ENCODE results near the gene CCDC74A. TPM values are rescaled to one million over a fixed set of nuclear protein-coding genes. Genes with fewer than 3 reads are reported as not detected.

Gene CCDC74A
- total RNA-seq, 1 donor from 2014 or later = 2.2 TPM

DNA sequence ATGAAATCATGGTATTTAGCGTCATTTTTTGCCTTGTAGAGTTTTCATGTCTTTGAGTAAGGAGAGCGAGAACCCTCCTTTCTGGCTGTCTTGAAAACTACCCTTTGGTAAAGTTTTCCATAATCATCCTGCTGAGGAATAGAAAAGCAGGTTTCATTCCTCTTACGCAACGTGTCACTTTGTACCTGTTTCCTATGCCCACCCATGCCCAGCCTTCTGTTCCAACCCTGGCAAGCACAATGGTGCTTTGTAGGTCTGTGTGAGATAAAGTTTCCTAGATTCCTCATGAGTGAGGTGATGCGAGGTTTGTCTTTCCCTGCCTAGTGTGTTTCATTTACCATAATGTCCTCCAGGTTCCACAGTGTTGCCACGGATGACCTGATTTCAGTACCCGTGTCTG, 29.3 kb downstream of the CCDC74A start:
- no peak for DNase-seq (ENCODE audit: low read depth in 2 of 2)

DNA sequence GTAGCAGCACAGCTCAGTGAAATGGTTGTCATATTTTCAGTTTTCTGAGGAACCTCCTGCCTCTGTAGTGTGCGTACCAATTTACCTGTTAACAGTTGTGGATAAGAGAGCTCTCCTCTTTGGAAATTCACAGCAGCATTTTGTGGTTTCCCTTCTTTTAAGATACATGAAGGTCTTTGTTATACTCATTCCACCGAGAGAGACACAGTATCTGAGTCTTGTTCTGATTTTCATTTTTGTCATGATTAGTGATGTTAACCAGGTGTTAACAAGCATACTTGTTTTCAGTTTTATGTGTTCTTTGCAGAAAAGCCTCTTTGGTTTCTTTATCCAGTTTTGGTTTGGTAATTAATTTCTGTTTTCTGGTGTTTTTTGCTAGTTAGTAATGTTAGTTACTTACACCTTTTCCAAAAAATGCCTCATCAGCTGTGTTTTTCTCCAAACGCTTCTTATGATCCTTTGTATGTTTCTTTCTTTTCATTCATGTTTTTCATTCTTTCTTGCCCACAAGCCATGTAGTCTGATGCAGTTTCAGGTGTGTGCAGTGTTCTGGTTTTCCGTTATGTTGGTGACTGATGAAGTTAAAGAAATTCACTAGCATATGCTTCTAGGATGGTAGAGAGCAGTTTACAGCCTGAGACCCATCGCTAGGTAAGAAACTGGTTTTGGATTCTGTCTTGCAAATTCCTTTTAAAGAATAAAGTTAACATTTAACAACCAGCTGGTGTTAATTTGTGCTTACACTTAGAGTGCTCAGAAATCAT, 30.1 kb downstream of the CCDC74A start:
- DNase-seq (ENCODE audit: low read depth in 2 of 2) = no peak

DNA sequence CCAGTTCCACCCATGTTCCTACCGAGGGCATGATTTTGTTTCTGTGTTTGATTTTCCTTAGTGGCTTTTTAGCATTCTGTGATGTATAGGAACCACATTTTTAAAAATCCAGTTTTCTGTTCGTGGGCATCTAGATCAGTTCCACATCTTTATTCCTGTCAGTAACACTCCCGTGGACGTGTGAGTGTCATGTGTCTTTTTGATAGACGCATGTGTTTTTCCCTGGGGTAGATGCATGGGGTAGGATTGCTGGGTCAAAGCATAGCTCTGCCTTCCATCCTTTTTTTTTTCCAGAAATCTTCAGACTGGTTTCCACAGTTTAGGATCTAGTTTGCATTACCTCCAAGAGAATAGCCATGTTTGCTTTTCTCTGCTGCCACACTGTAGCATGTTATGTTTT, 38.7 kb downstream of the CCDC74A start:
- no peak for DNase-seq (ENCODE audit: low read depth in 2 of 2)

- peak; percentile 33 to 40 for DNase-seq (ENCODE audit: low read depth in 2 of 2)
Measured at GRCh38 chr2:131567891-131568290, 40.2 kb downstream of the CCDC74A start.

- peak; percentile 79 to 96 for DNase-seq (ENCODE audit: low read depth in 2 of 2)
Measured at GRCh38 chr2:131568401-131568800, 40.7 kb downstream of the CCDC74A start.

DNA sequence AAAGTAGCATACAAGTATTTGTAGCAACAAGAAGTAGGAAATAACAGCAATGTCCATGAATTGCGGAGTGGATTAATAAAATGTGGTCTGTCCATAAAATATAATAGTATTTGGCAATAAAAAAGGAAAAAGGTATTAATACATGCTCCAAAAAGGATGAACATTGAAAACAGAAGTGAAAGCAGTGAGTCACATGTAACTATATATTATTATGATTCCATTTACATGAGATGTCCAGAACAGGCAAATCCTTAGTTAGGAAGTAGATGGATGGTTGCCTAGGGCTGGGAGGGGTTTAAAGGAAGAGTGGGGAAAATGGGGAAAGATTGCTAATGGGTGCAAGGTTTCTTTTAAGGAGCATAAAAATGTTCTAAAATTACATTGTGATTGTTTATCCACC, 44.5 kb downstream of the CCDC74A start:
- DNase-seq (ENCODE audit: low read depth in 2 of 2) = no peak

DNA sequence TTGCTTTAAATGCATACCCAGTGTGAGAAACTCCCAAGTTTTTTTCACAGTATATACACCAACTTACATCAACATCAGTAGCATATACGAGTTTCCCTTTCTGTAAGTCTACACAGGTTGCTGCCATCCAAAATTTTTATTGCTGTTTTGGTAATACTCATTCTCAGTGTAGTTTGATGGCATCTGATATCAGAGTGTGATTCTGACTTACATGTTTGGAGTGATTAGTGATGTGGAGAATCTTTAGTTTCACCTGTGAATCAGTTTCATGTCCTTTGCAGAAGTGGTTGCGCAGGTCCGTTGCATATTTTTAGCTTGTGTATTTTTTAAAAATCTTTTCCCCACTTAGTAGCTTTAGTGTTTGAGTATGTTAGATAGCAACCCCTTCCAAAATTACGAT, 50.1 kb downstream of the CCDC74A start:
- DNase-seq (ENCODE audit: low read depth in 2 of 2) = no peak

DNA sequence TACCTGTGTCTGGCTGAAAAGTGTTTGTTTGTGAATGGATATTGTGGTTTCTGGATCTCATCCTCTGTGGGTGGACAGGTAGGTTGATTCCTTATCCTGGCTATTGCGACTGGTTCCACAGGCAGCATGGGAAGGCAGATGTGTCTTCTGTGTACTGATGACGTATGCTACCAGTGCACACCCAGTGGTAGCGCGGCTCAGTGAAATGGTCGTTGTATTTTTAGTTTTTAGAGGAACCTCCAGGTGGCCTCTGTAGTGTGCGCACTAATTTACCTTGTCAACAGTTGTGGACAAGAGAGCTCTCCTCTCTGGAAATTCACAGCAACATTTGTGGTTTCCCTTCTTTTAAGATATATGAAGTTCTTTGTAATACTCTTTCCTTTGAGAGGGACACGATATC, 52.5 kb downstream of the CCDC74A start:
- DNase-seq (ENCODE audit: low read depth in 2 of 2) = no peak

Other genes starting within 250 kb of the CCDC74A start
- gene RAB6D, start 163.7 kb upstream of the CCDC74A start, total RNA-seq = under 0.01 TPM in 1 of 2 replicates, not detected in the other
- not detected in 2 replicates for gene TUBA3D, start 51.8 kb upstream of the CCDC74A start, total RNA-seq
- 82.2 and 82.3 TPM in 2 replicates for gene MZT2A, start 35.5 kb upstream of the CCDC74A start, total RNA-seq